ENCODE results near the gene SPON1.

SPON1 gene

DNA sequence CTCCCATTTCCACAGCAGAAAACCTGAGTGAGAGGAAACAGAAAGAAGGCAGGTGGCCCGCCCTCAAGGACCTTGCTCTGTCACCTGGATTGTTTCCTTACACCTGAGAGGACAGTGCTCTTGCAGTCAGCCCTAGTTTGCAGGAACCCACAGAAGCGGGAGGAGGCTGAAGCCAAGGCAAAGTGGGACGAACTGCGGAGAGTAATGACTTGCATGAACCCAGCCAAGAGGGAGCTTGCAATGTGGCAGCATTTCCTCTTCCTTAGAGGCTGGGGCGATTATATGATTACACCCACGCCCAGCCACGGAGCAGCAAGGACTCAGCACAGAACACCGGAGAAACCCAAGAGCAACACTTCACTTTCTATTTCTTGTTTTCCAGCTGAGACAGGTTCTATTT lies 102.6 kb downstream of the SPON1 start:
- Histone ChIP-seq H3K9me2 (replicated peaks; ENCODE audit: low read depth, low read length) (no peaks in the 10 kb centered on the region), H2AFZ (ENCODE audit: low read length) (no peak overlapping the region), H3K9ac (ENCODE audit: low read depth, low read length, poor library complexity, severe bottlenecking) (no peak overlapping the region), H4K20me1 (ENCODE audit: insufficient read depth, low read length, poor library complexity, severe bottlenecking) (no peaks in the 10 kb centered on the region), H3K4me3 (ENCODE audit: low read length, poor library complexity, severe bottlenecking) (no peak overlapping the region), H3F3A (ENCODE audit: low read depth) (no peaks in the 10 kb centered on the region), H3K4me1 (ENCODE audit: insufficient read depth, low read length, poor library complexity, severe bottlenecking) (no peaks in the 10 kb centered on the region), H3K27me3 (ENCODE audit: insufficient read depth, low read length, poor library complexity, severe bottlenecking) (no peaks in the 10 kb centered on the region), H3K79me2 (ENCODE audit: insufficient read depth, low read length) (no peaks in the 10 kb centered on the region), H3K36me3 (ENCODE audit: insufficient read depth, low read length) (no peaks in the 10 kb centered on the region), H3K4me2 (ENCODE audit: low read depth, low read length, poor library complexity, severe bottlenecking) (no peak overlapping the region), H3K9me3 (ENCODE audit: insufficient read depth, low read depth, low read length) (no peaks in the 10 kb centered on the region)
- TF ChIP-seq, protein P1, sequence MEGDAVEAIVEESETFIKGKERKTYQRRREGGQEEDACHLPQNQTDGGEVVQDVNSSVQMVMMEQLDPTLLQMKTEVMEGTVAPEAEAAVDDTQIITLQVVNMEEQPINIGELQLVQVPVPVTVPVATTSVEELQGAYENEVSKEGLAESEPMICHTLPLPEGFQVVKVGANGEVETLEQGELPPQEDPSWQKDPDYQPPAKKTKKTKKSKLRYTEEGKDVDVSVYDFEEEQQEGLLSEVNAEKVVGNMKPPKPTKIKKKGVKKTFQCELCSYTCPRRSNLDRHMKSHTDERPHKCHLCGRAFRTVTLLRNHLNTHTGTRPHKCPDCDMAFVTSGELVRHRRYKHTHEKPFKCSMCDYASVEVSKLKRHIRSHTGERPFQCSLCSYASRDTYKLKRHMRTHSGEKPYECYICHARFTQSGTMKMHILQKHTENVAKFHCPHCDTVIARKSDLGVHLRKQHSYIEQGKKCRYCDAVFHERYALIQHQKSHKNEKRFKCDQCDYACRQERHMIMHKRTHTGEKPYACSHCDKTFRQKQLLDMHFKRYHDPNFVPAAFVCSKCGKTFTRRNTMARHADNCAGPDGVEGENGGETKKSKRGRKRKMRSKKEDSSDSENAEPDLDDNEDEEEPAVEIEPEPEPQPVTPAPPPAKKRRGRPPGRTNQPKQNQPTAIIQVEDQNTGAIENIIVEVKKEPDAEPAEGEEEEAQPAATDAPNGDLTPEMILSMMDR (conservative IDR thresholded peaks at IDR 0.05; ENCODE audit: low read length), result no peak
- TF ChIP-seq EZH2phosphoT487 (IDR thresholded peaks at IDR 0.05; ENCODE audit: borderline replicate concordance), result no peak

DNA sequence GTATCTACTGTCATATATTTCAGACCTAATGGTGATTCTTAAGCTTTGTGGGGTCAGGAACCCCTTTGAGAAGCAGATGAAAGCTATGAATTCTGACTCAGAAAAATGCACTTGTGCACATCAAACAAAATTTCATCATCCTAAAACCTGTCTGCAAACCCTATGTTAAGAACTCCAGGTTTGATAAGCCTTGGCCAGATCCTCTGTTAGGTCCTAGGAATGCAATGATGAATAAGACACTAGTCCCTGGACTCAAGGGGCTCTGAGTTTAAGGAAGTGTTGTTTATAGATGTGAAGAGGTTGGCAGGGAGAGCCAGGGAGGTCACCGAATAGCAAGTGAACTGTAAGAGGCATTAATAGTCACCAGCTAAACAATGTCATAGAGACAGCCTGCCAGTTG lies 103.2 kb downstream of the SPON1 start:
- H3K9me3 ChIP-seq (ENCODE audit: insufficient read depth, low read depth, low read length), result no peaks in the 10 kb centered on the region
- no peaks in the 10 kb centered on the region for H3K4me1 ChIP-seq (ENCODE audit: insufficient read depth, low read length, poor library complexity, severe bottlenecking)
- H3K27me3 ChIP-seq (ENCODE audit: insufficient read depth, low read length, poor library complexity, severe bottlenecking), result no peaks in the 10 kb centered on the region
- no peaks in the 10 kb centered on the region for H3K36me3 ChIP-seq (ENCODE audit: insufficient read depth, low read length)
- no peaks in the 10 kb centered on the region for H3K79me2 ChIP-seq (ENCODE audit: insufficient read depth, low read length)
- H3K9me2 ChIP-seq (replicated peaks; ENCODE audit: low read depth, low read length), result no peaks in the 10 kb centered on the region
- no peaks in the 10 kb centered on the region for H3F3A ChIP-seq (ENCODE audit: low read depth)
- H2AFZ ChIP-seq (ENCODE audit: low read length), result no peak overlapping the region
- no peaks in the 10 kb centered on the region for H4K20me1 ChIP-seq (ENCODE audit: insufficient read depth, low read length, poor library complexity, severe bottlenecking)
- no peak overlapping the region for H3K9ac ChIP-seq (ENCODE audit: low read depth, low read length, poor library complexity, severe bottlenecking)
- no peak overlapping the region for H3K4me3 ChIP-seq (ENCODE audit: low read length, poor library complexity, severe bottlenecking)
- no peak overlapping the region for H3K4me2 ChIP-seq (ENCODE audit: low read depth, low read length, poor library complexity, severe bottlenecking)
- no peak for TF ChIP-seq EZH2phosphoT487 (IDR thresholded peaks at IDR 0.05; ENCODE audit: borderline replicate concordance)
- TF ChIP-seq, protein P1 (conservative IDR thresholded peaks at IDR 0.05; ENCODE audit: low read length), result no peak

DNA sequence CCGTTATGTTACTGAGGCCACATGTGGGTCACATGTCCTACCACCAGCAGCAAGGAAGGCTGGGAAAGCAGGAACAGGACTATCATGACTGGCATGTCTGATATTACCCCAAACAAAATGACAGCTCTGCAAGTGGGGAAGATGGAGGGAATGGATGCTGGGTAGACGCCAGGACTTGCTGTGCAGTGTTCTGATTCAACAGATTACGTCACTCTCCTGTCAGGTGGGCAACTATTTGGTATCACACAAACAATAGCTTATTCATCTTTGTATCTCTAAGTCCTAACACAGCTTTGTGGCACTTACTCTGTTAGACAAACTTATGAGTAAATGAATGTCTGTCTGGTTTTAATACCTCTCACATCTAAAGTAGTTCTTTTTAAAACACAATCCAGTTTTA lies 105.2 kb downstream of the SPON1 start:
- no peaks in the 10 kb centered on the region for H3F3A ChIP-seq (ENCODE audit: low read depth)
- no peaks in the 10 kb centered on the region for H4K20me1 ChIP-seq (ENCODE audit: insufficient read depth, low read length, poor library complexity, severe bottlenecking)
- H3K27me3 ChIP-seq (ENCODE audit: insufficient read depth, low read length, poor library complexity, severe bottlenecking), result no peaks in the 10 kb centered on the region
- no peak overlapping the region for H3K4me3 ChIP-seq (ENCODE audit: low read length, poor library complexity, severe bottlenecking)
- H3K9me2 ChIP-seq (replicated peaks; ENCODE audit: low read depth, low read length), result no peaks in the 10 kb centered on the region
- no peak for TF ChIP-seq EZH2phosphoT487 (IDR thresholded peaks at IDR 0.05; ENCODE audit: borderline replicate concordance)
- TF ChIP-seq, protein P1 (conservative IDR thresholded peaks at IDR 0.05; ENCODE audit: low read length), result no peak
- no peak overlapping the region for H3K9ac ChIP-seq (ENCODE audit: low read depth, low read length, poor library complexity, severe bottlenecking)
- no peak overlapping the region for H2AFZ ChIP-seq (ENCODE audit: low read length)
- H3K4me1 ChIP-seq (ENCODE audit: insufficient read depth, low read length, poor library complexity, severe bottlenecking), result peaks cover 2% of the 10 kb centered on the region
- H3K79me2 ChIP-seq (ENCODE audit: insufficient read depth, low read length), result no peaks in the 10 kb centered on the region
- H3K9me3 ChIP-seq (ENCODE audit: insufficient read depth, low read depth, low read length), result no peaks in the 10 kb centered on the region
- H3K4me2 ChIP-seq (ENCODE audit: low read depth, low read length, poor library complexity, severe bottlenecking), result no peak overlapping the region
- no peaks in the 10 kb centered on the region for H3K36me3 ChIP-seq (ENCODE audit: insufficient read depth, low read length)

Data from Loucy (cell line).